HepG2 (cell line): ENCODE data around the gene ZNF507. TPM values are rescaled to one million over a fixed set of nuclear protein-coding genes. Genes with fewer than 3 reads are reported as not detected.
A peak's percentile ranks its signal among the peaks of the same experiment; 100 is the strongest.

Experiments
- EED ChIP-seq: sonication (generic); formaldehyde crosslinking; IDR thresholded peaks from 2 replicates; pipeline ENCODE4 v1.5.0; 2020; ENCODE audit warnings: mild to moderate bottlenecking, missing genetic modification reagents
- FOXM1 ChIP-seq: sonication (generic); formaldehyde crosslinking; IDR thresholded peaks from 2 replicates; pipeline ENCODE4 v1.5.0; 2020; ENCODE audit warnings: missing genetic modification reagents
- HOXA5 ChIP-seq: sonication (generic); formaldehyde crosslinking; IDR thresholded peaks from 2 replicates; pipeline ENCODE4 v1.4.0; 2020; ENCODE audit warnings: missing genetic modification reagents
- KDM2A ChIP-seq: sonication (generic); formaldehyde crosslinking; IDR thresholded peaks from 2 replicates; pipeline ENCODE4 v1.4.0; 2020; ENCODE audit warnings: low read depth, missing genetic modification reagents, borderline replicate concordance
- KLF16 ChIP-seq, 2 experiments: sonication (generic) in 1 of 2; formaldehyde crosslinking in 1 of 2; IDR thresholded peaks; 2 replicates each; pipeline versions ENCODE4 v1.6.1 to v1.8.0; 2016 to 2023; ENCODE audit warnings: missing genetic modification reagents in 2 of 2, missing compliant biosample characterization in 1 of 2
- PBX2 ChIP-seq: IDR thresholded peaks from 2 replicates; pipeline ENCODE4 v1.6.1; 2016; ENCODE audit warnings: control low read depth
- RERE ChIP-seq: IDR thresholded peaks from 2 replicates; pipeline ENCODE4 v1.6.1; 2016; ENCODE audit warnings: low read depth, missing genetic modification reagents, missing compliant biosample characterization
- SAFB2 ChIP-seq: sonication (generic); formaldehyde crosslinking; IDR thresholded peaks from 2 replicates; pipeline ENCODE4 v1.5.1; 2020; ENCODE audit warnings: missing genetic modification reagents, low read depth, mild to moderate bottlenecking, borderline replicate concordance
- SCMH1 ChIP-seq: sonication (generic); formaldehyde crosslinking; IDR thresholded peaks from 2 replicates; pipeline ENCODE4 v1.9.0; 2021; ENCODE audit warnings: missing genetic modification reagents, mild to moderate bottlenecking, borderline replicate concordance
- SRSF1 ChIP-seq: fragments of 200-400 bp; formaldehyde crosslinking; optimal IDR thresholded peaks from 2 replicates; pipeline ENCODE3; 2017; ENCODE audit warnings: mild to moderate bottlenecking, low read depth, low read length, moderate library complexity
- ZMAT3 ChIP-seq: sonication (generic); formaldehyde crosslinking; conservative IDR thresholded peaks from 2 replicates; pipeline ENCODE4 v1.7.0; 2021; ENCODE audit warnings: missing genetic modification reagents
- ZNF225 ChIP-seq: sonication (generic); formaldehyde crosslinking; IDR thresholded peaks from 2 replicates; pipeline ENCODE4 v1.4.0; 2020; ENCODE audit warnings: mild to moderate bottlenecking, missing genetic modification reagents
- ZNF275 ChIP-seq: sonication (generic); formaldehyde crosslinking; IDR thresholded peaks from 2 replicates; pipeline ENCODE4 v1.8.0; 2022; ENCODE audit warnings: missing genetic modification reagents, mild to moderate bottlenecking, inconsistent platforms, borderline replicate concordance
- ZNF337 ChIP-seq: sonication (generic); formaldehyde crosslinking; IDR thresholded peaks from 2 replicates; pipeline ENCODE4 v1.5.1; 2020; ENCODE audit warnings: missing genetic modification reagents, low read depth, mild to moderate bottlenecking, borderline replicate concordance
- ZNF598 ChIP-seq: sonication (generic); formaldehyde crosslinking; IDR thresholded peaks from 2 replicates; pipeline ENCODE4 v1.5.1; 2020; ENCODE audit warnings: mild to moderate bottlenecking, missing genetic modification reagents, borderline replicate concordance
- ZNF629 ChIP-seq: sonication (generic); formaldehyde crosslinking; conservative IDR thresholded peaks from 2 replicates; pipeline ENCODE4 v1.5.0; 2020; ENCODE audit warnings: missing genetic modification reagents
- ZNF652 ChIP-seq: IDR thresholded peaks from 2 replicates; pipeline ENCODE4 v1.6.1; 2016; ENCODE audit warnings: low read depth, borderline replicate concordance
- ZNF746 ChIP-seq: sonication (generic); formaldehyde crosslinking; IDR thresholded peaks from 2 replicates; pipeline ENCODE4 v1.8.0; 2022; ENCODE audit warnings: mild to moderate bottlenecking, missing genetic modification reagents
- polyA plus RNA-seq, 8 experiments: library from polyadenylated mRNA; depleted of rRNA in 3 of 8; stranded (reverse) in 7 of 8; unstranded in 1 of 8; fragments of >200 nt; fragmentation: Illumina TruSeq in 4 of 8; extraction: Trizol in 4 of 8; gene quantifications; 2 replicates each; pipeline versions ENCODE4 v1.2.1 to v1.2.3, GENCODE V29; 2011 to 2016; ENCODE audit warnings: low read depth in 4 of 8, missing spikeins in 1 of 8, mixed read lengths in 1 of 8; ENCODE audit not compliant: insufficient read depth in 1 of 8
- total RNA-seq, 5 experiments: library from RNA; depleted of rRNA; stranded (reverse); fragments of >200 nt; fragmentation: Illumina TruSeq; extraction: Trizol; gene quantifications; 2 replicates each; pipeline ENCODE4 v1.2.3, GENCODE V29; 2016; ENCODE audit warnings: low read depth in 1 of 5
- TF ChIP-seq, protein P1 (sequence below), 2 experiments: sonication (generic) in 1 of 2; formaldehyde crosslinking in 1 of 2; IDR thresholded peaks; 2 replicates each; pipeline versions ENCODE4 v1.5.1 to v1.6.1; 2011 to 2020; ENCODE audit warnings: borderline replicate concordance in 1 of 2, low read depth in 1 of 2, low read length in 1 of 2, mild to moderate bottlenecking in 1 of 2, missing genetic modification reagents in 1 of 2, moderate library complexity in 1 of 2

Gene ZNF507
- total and polyA plus RNA-seq, 2 of the 13 experiments (the other 11 are each of a cell fraction or from before 2014, with no cell fraction given): 7.3 to 10.9 TPM

DNA sequence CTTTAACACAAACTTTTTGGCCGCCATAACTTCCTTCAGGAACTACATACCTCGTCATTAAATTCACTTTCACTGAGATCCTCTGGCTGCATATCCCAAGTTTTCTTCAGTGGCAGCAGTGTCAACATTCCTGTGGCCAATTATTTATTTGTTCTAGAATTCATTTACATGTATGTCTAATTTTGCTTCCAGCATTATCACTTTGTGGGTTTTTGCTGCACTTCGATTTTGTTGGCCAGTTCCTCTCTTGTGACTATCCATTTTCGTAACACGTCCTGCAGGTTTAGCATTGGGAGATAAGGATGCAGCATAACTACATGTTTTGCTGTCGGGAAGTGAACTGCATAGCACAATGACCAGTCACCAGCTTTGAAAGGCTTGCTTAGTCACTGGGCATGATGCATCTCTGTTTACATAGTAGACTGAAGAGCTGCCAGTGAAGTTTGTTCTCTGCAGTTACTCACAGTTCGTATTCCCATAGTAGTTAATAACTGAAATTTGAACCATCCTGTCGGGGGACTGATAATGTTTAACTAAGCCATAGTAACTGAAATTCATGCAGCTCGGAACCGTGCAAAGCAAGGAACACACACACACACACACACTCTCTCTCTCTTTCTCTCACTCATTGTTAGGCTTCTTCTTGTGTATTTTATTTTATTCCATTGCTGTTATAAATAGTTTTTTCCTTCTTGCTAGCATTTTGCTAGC is 28.3 kb downstream of the ZNF507 start (continued):
- TF ChIP-seq SAFB2: no peak
- TF ChIP-seq HOXA5: no peak
- no peak for TF ChIP-seq ZNF337 (CRISPR knock-in tag)
- no peak for TF ChIP-seq ZNF598 (CRISPR knock-in tag)
- TF ChIP-seq SRSF1: no peak
- TF ChIP-seq ZNF275 (CRISPR knock-in tag): no peak
- no peak for TF ChIP-seq ZNF652 (CRISPR knock-in tag)
- no peak for TF ChIP-seq ZNF746 (CRISPR knock-in tag)
- no peak for TF ChIP-seq FOXM1 (CRISPR knock-in tag)
- no peak for TF ChIP-seq SCMH1
- no peak for TF ChIP-seq ZMAT3
- TF ChIP-seq ZNF225: no peak
- TF ChIP-seq KLF16 (CRISPR knock-in tag; IDR thresholded peaks at IDR 0.05): peak in 1 of 2 experiments; percentile 70; a peak in 1 of 4 replicates
- TF ChIP-seq KDM2A (CRISPR knock-in tag): 0 out of 2 replicates have a peak, but pooled peaks have one; percentile 25
- TF ChIP-seq ZNF629 (CRISPR knock-in tag): no peak
- TF ChIP-seq, protein P1, sequence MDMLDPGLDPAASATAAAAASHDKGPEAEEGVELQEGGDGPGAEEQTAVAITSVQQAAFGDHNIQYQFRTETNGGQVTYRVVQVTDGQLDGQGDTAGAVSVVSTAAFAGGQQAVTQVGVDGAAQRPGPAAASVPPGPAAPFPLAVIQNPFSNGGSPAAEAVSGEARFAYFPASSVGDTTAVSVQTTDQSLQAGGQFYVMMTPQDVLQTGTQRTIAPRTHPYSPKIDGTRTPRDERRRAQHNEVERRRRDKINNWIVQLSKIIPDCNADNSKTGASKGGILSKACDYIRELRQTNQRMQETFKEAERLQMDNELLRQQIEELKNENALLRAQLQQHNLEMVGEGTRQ (IDR thresholded peaks at IDR 0.05; ENCODE audit: low read depth, low read length): no peak
- TF ChIP-seq, protein P1 (CRISPR knock-in tag; IDR thresholded peaks at IDR 0.05; ENCODE audit: borderline replicate concordance): no peak
- TF ChIP-seq RERE (CRISPR knock-in tag): peak; percentile 28; the same call in 1 of the 2 replicates
- TF ChIP-seq EED (CRISPR knock-in tag): no peak
- no peak for TF ChIP-seq PBX2 (CRISPR knock-in tag)
